Large intestine (tissue), 3 donors: ENCODE data around the gene GHITM. TPM values are rescaled to one million over a fixed set of nuclear protein-coding genes. Genes with fewer than 3 reads are reported as not detected.

Source experiments
- DNase-seq, 2 donors: peaks; one replicate each; pipeline versions ENCODE4 v3.0.0 to v3.0.0-alpha.2; 2013
- H3K27ac ChIP-seq: one replicate; pipeline ENCODE4 v1.5.1; 2013; ENCODE audit warnings: low read length
- H3K27me3 ChIP-seq: 2 replicates; pipeline ENCODE4 v1.6.1; 2013; ENCODE audit warnings: low read length; ENCODE audit not compliant: control insufficient read depth, insufficient read depth
- H3K36me3 ChIP-seq: 2 replicates; pipeline ENCODE4 v1.6.1; 2013; ENCODE audit warnings: low read length; ENCODE audit not compliant: control insufficient read depth, insufficient read depth
- H3K4me1 ChIP-seq: one replicate; pipeline ENCODE4 v1.6.1; 2013; ENCODE audit warnings: low read length; ENCODE audit not compliant: control insufficient read depth, insufficient read depth
- H3K4me3 ChIP-seq: one replicate; pipeline ENCODE4 v1.5.1; 2013; ENCODE audit warnings: low read length
- H3K9me3 ChIP-seq: one replicate; pipeline ENCODE4 v1.6.1; 2013; ENCODE audit warnings: mild to moderate bottlenecking, low read depth, low read length, moderate library complexity; ENCODE audit not compliant: control insufficient read depth
- WGBS: methylation state at CpG from one replicate; pipeline ENCODE4 v1.1.5; 2013; ENCODE audit warnings: low lambda C conversion rate; ENCODE audit not compliant: insufficient coverage; 5-methylcytosine and 5-hydroxymethylcytosine counted together
- polyA plus RNA-seq: library from polyadenylated mRNA; unstranded; fragments of 120-200 nt; gene quantifications from one replicate; pipeline ENCODE4 v1.2.1, GENCODE V29; 2013

Gene GHITM
- polyA plus RNA-seq, 1 donor: 135 TPM

DNA sequence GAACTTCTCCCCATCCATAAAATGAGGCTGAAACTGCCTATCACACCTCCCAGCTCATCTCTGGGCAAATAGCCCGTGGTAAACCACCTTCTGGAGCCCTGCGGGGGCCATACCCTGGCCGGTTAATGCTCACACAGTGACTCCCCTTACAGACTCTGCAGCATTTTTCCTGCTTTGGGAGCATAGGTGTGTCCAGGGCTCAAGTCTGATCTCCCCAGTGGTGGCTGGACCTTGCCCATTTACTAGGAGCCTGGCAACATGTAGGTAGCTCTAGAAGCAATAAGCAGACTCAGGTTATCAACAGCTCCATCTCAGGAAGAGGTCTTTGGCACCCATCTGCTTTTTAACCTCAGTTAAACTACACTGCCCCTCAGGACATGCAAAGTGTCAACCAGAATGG is 49.5 kb downstream of the GHITM start:
- WGBS: no CpG with 5 or more reads among the region's 3 CpGs
- Histone ChIP-seq H3K27me3 (peaks cover 11% of the 10 kb centered on the region), H3K4me3 (no peak overlapping the region), H3K9me3 (peaks cover 6% of the 10 kb centered on the region), H3K36me3 (no peaks in the 10 kb centered on the region), H3K27ac (no peak overlapping the region), H3K4me1 (no peaks in the 10 kb centered on the region)
- DNase-seq: no peak

DNA sequence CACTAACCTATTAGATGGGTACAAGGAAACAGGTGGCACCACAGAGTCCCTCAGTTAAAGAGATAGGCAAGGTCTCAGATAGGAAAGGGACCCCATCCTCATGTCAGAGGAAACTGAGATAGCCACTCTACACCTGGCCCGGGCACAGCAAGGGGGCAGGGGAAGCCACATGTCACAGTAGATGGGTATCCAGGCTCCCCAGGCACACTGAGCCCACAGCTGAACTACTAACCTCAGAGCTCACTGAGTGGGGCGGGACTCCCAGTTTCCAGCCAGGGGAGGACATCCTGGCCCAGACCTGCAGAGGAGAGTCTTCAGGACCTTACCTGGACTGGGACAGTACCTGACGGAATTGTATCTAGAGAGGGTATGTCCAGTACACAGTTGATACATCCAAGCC is 51.3 kb downstream of the GHITM start:
- no peaks in the 10 kb centered on the region for H3K36me3 ChIP-seq
- no CpG with 5 or more reads among the region's 3 CpGs for WGBS
- no peak overlapping the region for H3K27ac ChIP-seq
- peaks cover 10% of the 10 kb centered on the region for H3K9me3 ChIP-seq
- peaks cover 27% of the 10 kb centered on the region for H3K27me3 ChIP-seq
- no peak overlapping the region for H3K4me3 ChIP-seq
- no peak for DNase-seq
- H3K4me1 ChIP-seq: peaks cover 10% of the 10 kb centered on the region

DNA sequence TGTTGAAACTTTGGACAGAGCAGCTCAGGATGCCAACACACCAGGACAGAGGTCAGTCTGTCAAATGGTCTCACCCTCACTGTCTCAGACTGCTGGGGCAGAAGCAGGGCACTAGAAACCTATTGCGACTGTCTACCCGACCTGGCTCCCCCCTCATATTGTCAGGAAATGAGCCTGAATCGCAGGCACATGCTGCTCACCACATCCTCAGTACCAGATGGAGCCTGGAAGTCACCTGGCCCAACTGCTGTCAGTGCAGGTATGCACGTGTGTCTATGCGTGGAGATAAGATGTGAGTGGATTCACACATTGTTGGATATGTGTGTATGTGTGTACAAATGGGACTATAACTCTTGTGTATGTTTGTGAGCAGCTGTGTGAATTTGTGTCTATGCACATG is 51.8 kb downstream of the GHITM start:
- Histone ChIP-seq H3K27ac (no peak overlapping the region), H3K9me3 (peaks cover 10% of the 10 kb centered on the region), H3K36me3 (no peaks in the 10 kb centered on the region), H3K27me3 (peaks cover 32% of the 10 kb centered on the region), H3K4me1 (peaks cover 13% of the 10 kb centered on the region), H3K4me3 (no peak overlapping the region)
- no CpG with 5 or more reads among the region's 5 CpGs for WGBS
- DNase-seq: no peak

DNA sequence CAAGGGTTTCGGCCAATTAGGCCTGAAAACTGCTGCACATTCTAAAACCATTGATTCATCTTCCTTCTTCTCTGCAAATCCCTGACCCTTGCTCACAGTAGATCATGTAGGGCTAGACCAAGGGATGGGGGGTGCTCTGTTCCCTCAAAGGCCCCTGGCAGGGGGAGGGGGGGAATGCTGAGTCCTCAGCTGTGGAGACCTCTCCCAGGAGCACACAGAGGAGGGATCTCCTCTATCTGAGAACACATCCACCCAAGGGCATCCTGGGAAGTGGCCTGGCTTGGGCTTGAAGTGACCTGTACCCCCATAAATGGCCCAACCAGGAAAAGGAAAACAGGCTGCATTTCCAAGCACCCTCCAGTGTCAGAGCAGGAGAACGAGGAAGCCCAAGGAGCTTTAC is 54.0 kb downstream of the GHITM start:
- Histone ChIP-seq H3K4me1 (peaks cover 25% of the 10 kb centered on the region), H3K36me3 (no peaks in the 10 kb centered on the region), H3K9me3 (peaks cover 4% of the 10 kb centered on the region), H3K27ac (no peak overlapping the region), H3K4me3 (no peak overlapping the region), H3K27me3 (peaks cover 43% of the 10 kb centered on the region)
- DNase-seq: no peak
- WGBS: 100% methylated on average over 1 of the region's 2 CpGs

DNA sequence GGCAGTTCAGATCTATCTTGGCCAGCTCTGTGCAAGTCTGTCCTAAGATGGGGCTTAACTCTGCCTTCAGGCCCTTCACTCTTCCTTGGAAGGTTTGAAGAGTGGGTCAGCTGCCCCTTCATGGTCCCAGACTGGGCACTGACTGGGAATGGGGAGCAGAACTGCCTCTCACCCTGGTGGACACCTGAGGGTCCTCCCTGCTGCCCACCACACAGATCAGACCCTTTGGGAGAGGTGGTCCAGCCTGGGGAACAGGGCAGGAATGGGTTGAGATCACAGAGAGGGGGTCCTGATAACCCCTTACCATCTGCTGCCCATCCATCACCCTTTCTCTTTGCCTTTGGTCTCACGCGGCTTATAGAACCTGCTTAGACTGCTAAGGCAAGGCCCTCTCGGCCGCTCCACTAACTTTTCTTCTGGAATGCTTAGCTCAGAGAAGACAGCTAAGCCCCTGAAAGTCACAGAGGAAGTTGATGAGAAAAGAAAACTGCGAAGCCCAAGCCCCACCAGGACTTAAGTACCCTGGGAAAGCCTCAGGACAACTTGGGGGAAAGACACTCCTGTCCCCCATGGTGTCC is 54.6 kb downstream of the GHITM start:
- H3K4me3 ChIP-seq: peak overlapping the region; percentile 12
- H3K27ac ChIP-seq: no peak overlapping the region
- peaks cover 4% of the 10 kb centered on the region for H3K9me3 ChIP-seq
- peak in 1 of 2 donors; percentile 15 for DNase-seq
- peaks cover 30% of the 10 kb centered on the region for H3K4me1 ChIP-seq
- peaks cover 43% of the 10 kb centered on the region for H3K27me3 ChIP-seq
- H3K36me3 ChIP-seq: no peaks in the 10 kb centered on the region
- WGBS: no CpG with 5 or more reads among the region's 5 CpGs

DNA sequence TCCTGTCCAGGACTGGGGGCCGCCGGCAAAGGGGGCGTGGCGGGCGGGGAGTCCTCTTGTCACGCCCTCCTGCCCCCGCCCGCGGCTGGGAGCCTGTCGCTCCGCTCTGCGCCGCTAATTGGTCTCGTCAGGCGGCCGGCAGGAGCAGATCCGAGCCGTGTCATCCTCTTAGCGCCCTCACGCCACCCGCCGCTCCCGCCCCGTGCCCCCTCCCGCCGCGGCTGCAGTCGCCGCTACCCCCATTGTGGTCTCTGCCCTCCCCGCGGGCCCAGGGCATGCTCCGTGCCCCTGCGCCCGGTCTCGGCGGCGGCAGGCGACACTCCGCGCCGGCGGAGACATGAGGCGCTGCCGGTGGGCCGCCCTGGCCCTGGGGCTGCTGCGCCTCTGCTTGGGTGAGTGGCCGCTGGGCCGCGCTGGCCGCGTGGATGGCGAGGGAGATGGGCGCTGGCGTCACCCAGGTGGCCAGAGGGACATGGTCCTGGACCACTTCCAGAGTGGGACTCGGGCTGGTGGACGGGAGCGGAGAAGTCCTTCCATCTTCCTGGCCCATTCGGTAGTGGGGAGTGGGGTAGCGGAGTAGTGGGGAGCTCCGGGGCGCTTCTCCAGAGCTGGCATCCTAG is 55.2 kb downstream of the GHITM start, which contains the start of gene CDHR1:
TSS of gene CDHR1 (plus strand) at position 114 of the 620 bp plus-strand sequence. CDS start at position 338, 224 bp downstream.
- Histone ChIP-seq H3K27me3 (peaks cover 43% of the 10 kb centered on the region), H3K27ac (no peak within 1 kb of the TSS), H3K36me3 (no peaks in the 10 kb centered on the region), H3K9me3 (peaks cover 4% of the 10 kb centered on the region), H3K4me1 (peaks cover 31% of the 10 kb centered on the region), H3K4me3 (peak within 1 kb of the TSS; percentile 30)
- peak in 1 of 2 donors; percentile 43 for DNase-seq
- no CpG with 5 or more reads among the region's 61 CpGs for WGBS

DNA sequence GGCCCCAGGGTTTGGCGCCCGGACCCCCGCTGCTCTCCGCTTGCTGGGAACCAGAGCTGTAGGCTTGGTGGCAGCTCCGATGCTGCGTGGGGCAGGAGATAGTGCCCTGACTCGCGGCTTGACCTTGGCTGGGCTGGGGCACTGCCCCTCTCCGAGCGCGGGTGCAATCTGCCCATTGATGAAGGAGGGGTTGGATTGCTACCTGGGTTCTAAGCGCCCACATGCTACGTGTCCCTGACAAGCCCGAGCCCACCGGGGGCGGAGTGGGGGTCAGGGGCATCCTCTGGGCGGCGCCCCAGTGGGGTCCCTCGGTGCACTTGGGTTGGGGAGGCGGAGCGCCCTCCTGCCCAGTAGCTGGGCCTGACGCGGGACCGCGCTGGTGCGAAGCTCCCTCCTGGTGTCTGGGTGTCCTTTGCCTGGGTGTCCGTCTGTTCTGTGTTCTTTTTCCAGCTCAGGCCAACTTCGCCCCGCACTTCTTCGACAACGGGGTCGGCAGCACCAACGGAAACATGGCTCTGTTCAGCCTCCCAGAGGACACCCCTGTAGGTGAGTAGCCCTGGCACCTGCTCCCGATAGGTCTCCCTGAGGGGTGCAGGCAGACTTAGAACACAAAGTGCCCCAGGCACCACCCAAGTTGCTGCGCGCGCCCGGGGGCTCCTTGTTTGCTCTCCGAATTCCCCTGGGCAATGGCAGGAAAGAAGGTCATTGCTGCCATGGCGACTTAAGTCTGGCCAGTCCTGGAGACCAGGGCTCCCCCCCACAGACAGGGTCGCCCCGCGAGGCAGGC is 55.9 kb downstream of the GHITM start:
- Histone ChIP-seq H3K9me3 (peaks cover 4% of the 10 kb centered on the region), H3K4me3 (peak overlapping the region; percentile 30), H3K27me3 (peaks cover 43% of the 10 kb centered on the region), H3K36me3 (no peaks in the 10 kb centered on the region), H3K4me1 (peaks cover 31% of the 10 kb centered on the region), H3K27ac (no peak overlapping the region)
- WGBS: no CpG with 5 or more reads among the region's 43 CpGs
- peak in 1 of 2 donors; percentile 11 for DNase-seq

DNA sequence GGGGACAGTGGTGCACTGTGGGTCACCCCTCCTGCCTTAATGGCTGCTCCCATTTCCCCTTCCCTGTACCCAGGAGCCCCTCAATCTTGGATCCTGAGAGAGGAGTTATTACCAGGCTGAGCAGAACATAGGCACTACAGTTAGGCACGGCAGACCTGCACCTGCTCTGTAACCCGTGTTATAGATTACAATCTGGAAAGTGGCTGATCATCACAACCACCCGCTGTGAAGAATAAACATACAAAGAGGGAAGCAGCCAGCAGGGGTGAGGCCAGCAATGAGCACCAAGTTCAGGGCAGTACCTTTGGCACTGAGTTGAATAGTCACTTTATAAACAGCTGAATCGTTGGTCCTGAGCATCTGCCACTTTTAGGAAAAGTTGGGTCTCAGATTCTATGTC is 56.8 kb downstream of the GHITM start:
- peak in 1 of 2 donors; percentile 41 for DNase-seq

DNA sequence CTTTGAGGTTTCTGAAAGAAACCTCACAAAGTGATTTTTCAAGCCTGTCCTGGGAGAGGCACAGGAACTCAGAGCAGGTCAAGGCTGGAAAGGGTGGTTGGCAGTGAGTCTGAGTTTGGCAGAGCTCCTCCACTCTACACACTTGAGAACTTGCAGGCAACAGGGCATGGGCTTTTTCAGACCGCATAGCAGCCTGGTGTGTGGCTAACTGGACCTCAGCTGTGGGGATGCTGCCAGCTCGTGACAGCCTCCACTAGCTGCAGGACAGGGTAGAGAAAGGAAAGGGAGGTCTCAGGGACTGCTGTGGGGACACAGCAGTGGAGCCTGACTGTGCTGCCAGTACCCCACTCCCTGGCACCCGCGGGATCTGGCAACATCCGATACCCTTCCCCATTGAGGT is 57.6 kb downstream of the GHITM start:
- H3K27ac ChIP-seq: no peak overlapping the region
- peaks cover 43% of the 10 kb centered on the region for H3K27me3 ChIP-seq
- H3K9me3 ChIP-seq: peaks cover 4% of the 10 kb centered on the region
- H3K4me3 ChIP-seq: no peak overlapping the region
- H3K4me1 ChIP-seq: peaks cover 47% of the 10 kb centered on the region
- no CpG with 5 or more reads among the region's 5 CpGs for WGBS
- DNase-seq: no peak
- no peaks in the 10 kb centered on the region for H3K36me3 ChIP-seq

More for the DNA sequence above, 56.8 kb downstream of the GHITM start:
- WGBS: 0% methylated on average over 1 of the region's 4 CpGs
- Histone ChIP-seq H3K27ac (no peak overlapping the region), H3K36me3 (no peaks in the 10 kb centered on the region), H3K4me3 (no peak overlapping the region), H3K4me1 (peaks cover 38% of the 10 kb centered on the region), H3K27me3 (peaks cover 43% of the 10 kb centered on the region), H3K9me3 (peaks cover 4% of the 10 kb centered on the region)

DNA sequence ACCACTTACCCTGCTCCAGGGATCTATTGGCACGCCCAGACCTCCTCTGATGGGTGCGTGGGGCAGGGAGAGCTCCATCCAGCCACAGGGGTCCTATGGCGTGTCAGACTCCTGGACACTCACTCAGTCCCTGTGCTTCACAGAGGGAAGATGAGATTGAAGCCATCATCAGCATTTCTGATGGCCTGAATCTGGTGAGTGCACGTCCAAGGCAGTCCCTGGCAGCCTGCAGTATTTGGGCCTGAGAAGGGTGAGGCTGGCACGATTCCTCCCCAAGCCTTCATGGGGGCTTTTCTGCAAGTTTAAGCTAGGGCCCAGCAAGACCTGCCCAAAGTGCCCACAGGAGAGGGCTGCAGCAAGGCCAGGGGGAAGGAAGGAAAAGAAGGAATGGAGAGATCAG is 58.3 kb downstream of the GHITM start:
- Histone ChIP-seq H3K36me3 (no peaks in the 10 kb centered on the region), H3K9me3 (peaks cover 4% of the 10 kb centered on the region), H3K4me1 (peaks cover 53% of the 10 kb centered on the region), H3K27ac (no peak overlapping the region), H3K4me3 (no peak overlapping the region), H3K27me3 (peaks cover 43% of the 10 kb centered on the region)
- WGBS: no CpG with 5 or more reads among the region's 5 CpGs
- DNase-seq: no peak
